Activated CD8-positive, alpha-beta memory T cell treated with anti-CD3 and anti-CD28 coated beads, Interleukin-2, amount 50 U/mL, for 1 hour (primary cell): ENCODE data around the gene POFUT2.
A peak's percentile ranks its signal among the peaks of the same experiment; 100 is the strongest.

Source experiments
- DNase-seq: peaks from one replicate; pipeline ENCODE4 v3.0.0-alpha.2; 2020; ENCODE audit errors: extremely low read depth

The POFUT2 gene

DNA sequence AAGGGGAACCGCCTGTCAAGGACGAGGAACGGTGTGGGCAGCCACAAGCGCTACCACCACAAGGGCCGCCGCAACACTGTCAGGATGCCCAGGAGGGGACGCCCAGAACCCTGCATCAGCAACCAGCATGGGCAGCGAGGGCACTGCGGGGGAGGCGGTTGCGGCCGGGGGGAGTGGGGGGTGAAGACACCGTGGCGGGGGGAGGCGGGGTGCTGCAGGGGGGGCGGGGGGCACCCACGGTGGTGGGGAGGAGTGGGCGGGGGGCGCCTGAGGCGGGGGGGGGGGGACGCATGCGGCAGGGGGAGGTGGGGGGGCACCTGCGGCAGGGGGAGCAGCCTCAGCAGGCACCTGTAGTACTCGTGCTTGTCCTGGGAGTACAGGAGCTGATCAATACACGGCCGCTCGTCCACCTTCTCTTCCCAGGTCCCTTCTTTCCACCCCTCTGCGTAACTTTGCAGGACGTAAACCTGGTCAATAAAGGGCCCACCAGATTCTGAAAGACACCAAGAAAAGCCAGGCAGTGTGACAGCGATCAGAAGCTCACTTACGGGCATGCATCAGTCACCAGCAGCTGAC lies 4.6 kb downstream of the POFUT2 start:
- no peak for DNase-seq

GRCh38 chr21:45282283-45283034 lies 5.2 kb downstream of the POFUT2 start:
- DNase-seq, result no peak

- no peak for DNase-seq
These were observed 6.0 kb downstream of the POFUT2 start for GRCh38 chr21:45281411-45282282.

DNA sequence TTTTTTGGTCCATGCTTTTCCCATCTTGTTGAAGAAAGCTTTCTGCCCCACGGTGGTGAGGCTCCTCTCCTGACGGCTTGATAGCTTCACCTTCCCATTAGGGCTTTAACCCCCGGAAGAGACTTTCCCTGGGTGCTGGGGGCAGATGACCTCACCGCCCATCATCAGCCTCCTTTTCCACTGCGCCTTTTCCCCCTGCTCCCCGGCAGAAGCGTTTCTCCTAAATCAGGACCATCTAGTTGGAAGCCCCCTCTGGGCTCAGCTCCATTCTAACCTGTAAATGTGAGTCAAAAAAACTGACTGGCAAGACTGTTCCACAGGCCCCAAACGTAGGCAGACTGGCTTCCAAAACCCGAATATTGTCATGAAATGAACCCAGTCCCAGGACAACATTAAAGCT lies 6.7 kb downstream of the POFUT2 start:
- DNase-seq, result no peak

DNA sequence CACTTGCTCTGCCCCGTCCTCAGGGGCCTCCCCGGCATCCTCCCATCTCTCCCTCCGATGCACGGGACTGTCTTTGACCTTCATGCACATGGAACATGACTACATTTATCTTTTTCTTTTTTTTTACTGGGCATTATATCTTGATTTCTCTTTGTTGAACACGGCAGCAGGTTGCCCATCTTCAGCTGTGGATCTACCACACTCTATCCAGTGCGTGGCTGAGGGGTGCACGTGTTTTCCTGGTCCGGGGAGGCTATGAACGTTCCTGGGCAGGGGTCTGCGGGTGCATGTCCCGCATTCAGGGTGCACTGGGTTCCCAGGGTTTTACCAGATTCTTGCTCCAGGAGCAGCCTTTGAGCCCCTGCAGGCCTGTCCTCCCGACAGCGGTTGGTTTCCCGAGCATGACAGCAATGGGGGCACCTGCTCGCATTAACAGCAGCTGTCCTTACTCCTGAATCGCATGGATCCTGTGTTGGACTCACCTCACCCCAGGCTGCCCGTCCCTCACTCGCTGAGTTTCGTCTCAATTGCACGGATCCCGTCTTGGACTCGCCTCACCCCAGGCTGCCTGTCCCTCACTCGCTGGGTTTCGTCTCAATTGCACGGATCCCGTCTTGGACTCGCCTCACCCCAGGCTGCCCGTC lies 7.4 kb downstream of the POFUT2 start:
- DNase-seq, result no peak

GRCh38 chr21:45279446-45280177 lies 8.1 kb downstream of the POFUT2 start:
- DNase-seq, result no peak

- no peak for DNase-seq
These were observed 9.4 kb downstream of the POFUT2 start for GRCh38 chr21:45278156-45278911.

- DNase-seq, result no peak
These were observed 10.3 kb downstream of the POFUT2 start for GRCh38 chr21:45277101-45278045.

DNA sequence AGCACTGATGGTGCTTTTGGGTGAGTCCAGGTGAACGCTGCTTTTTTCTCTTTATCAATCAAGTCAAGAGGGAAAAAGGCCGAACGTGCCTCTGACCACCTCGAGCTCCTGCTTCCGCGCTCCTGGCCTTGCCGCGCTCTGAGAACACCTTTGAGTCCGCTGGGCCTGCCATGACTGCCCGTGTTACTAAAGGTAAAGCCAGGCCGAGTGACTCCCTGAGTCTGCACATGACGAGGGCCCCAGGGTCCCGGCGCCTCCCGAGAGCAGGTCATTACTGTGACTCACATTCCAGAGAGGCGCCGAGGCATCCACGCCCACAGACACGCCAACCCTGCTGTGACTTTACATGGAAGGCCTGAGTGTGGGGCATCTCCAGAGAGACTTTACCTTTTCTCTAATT lies 11.1 kb downstream of the POFUT2 start:
- DNase-seq, result no peak

DNA sequence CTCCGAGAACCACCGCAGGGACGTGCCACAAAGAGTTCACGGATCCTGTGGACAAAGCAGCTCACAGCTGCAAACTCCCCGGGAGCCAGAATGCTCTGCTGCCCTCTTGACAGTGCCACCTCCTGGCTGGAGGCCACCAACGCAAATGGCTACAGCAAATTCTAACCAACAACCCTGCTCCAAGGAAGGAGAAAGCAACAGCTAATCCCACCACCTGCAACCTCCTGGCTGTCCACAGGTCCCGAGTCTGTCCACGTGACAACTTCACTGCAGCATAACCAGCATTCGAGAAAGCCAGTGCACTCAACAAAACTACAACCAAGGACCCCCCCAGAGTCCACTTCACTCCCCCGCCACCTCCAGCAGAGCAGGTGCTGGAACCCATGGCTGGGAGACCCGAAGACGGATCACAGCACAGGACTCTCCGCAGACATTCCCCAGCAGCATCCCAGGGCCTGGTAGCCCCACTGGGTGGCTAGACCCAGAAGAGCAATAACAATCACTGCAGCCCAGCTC lies 17.3 kb downstream of the POFUT2 start:
- DNase-seq, result no peak

- no peak for DNase-seq
These were observed 17.8 kb downstream of the POFUT2 start for GRCh38 chr21:45269861-45270260.

GRCh38 chr21:45267390-45267760 lies 20.3 kb downstream of the POFUT2 start:
- DNase-seq, result no peak

GRCh38 chr21:45266518-45267389 lies 20.9 kb downstream of the POFUT2 start:
- DNase-seq, result peak; percentile 25

- no peak for DNase-seq
These were observed 21.8 kb downstream of the POFUT2 start for GRCh38 chr21:45265721-45266517.

GRCh38 chr21:45264912-45265515 lies 22.7 kb downstream of the POFUT2 start:
- DNase-seq, result no peak

- DNase-seq, result no peak
These were observed 23.4 kb downstream of the POFUT2 start for GRCh38 chr21:45264146-45264911.
